H1 (cell line): Measurements from ENCODE around the gene HTRA1. TPM values are rescaled to one million over a fixed set of nuclear protein-coding genes. Genes with fewer than 3 reads are reported as not detected.

ENCODE experiments used
- CTCF ChIA-PET: fragments of 300-600 bp; sonication (Branson Sonifier 250); formaldehyde crosslinking; loops from one replicate; lab custom pipeline; 2021; ENCODE audit not compliant: partially characterized antibody; lab: Charles Lee
- POLR2A ChIA-PET: fragments of 300-600 bp; sonication (Branson Sonifier 250); formaldehyde crosslinking; loops from one replicate; lab custom pipeline; 2021; ENCODE audit warnings: inconsistent platforms; ENCODE audit not compliant: partially characterized antibody; lab: Charles Lee
- DNase-seq, 2 experiments: peaks; one replicate each; pipeline versions ENCODE4 v3.0.0 to v3.0.0-alpha.2; 2010 to 2022; ENCODE audit warnings: low spot score in 2 of 2, low read depth in 1 of 2, mixed read lengths in 1 of 2
- FAIRE-seq: peaks from 2 replicates; lab custom pipeline; 2011; peaks lifted over from hg19 to GRCh38; lab: Jason Lieb, UNC
- H2AFZ ChIP-seq: 2 replicates; pipeline ENCODE4 v1.8.1; 2012; ENCODE audit warnings: low read length, inconsistent platforms
- H2AK5ac ChIP-seq: 2 replicates; pipeline ENCODE4 v1.6.1; 2013; ENCODE audit warnings: low read depth, low read length
- H2BK120ac ChIP-seq: replicated peaks from 2 replicates; pipeline ENCODE3; 2013; ENCODE audit warnings: low read depth, low read length, inconsistent platforms
- H2BK12ac ChIP-seq: 2 replicates; pipeline ENCODE4 v1.6.1; 2013; ENCODE audit warnings: low read depth, low read length
- H2BK15ac ChIP-seq: 2 replicates; pipeline ENCODE4 v1.6.1; 2013; ENCODE audit warnings: low read length
- H2BK20ac ChIP-seq: 2 replicates; pipeline ENCODE4 v1.6.1; 2013; ENCODE audit warnings: low read length
- H2BK5ac ChIP-seq: 2 replicates; pipeline ENCODE4 v1.6.1; 2013; ENCODE audit warnings: low read depth, low read length
- H3K14ac ChIP-seq: 2 replicates; pipeline ENCODE4 v1.6.1; 2013; ENCODE audit warnings: inconsistent platforms; ENCODE audit not compliant: insufficient read length
- H3K18ac ChIP-seq: 2 replicates; pipeline ENCODE4 v1.6.1; 2013; ENCODE audit warnings: low read length; ENCODE audit errors: extremely low read depth
- H3K23ac ChIP-seq: 2 replicates; pipeline ENCODE4 v1.6.1; 2013; ENCODE audit warnings: inconsistent platforms; ENCODE audit not compliant: insufficient read length
- H3K23me2 ChIP-seq: 2 replicates; pipeline ENCODE4 v1.6.1; 2013; ENCODE audit warnings: low read depth, low read length
- H3K27ac ChIP-seq: 2 replicates; pipeline ENCODE4 v1.6.1; 2011; ENCODE audit warnings: low read depth, low read length, inconsistent platforms
- H3K27me3 ChIP-seq, 4 experiments: replicated peaks in 1 of 4; 1 replicate in 1 of 4; 2 replicates in 3 of 4; pipeline versions ENCODE4 v1.6.1 to v1.8.1; 2011 to 2013; ENCODE audit warnings: low read length in 3 of 4, mild to moderate bottlenecking in 3 of 4, inconsistent platforms in 2 of 4, mixed read lengths in 2 of 4, moderate library complexity in 1 of 4; ENCODE audit not compliant: control insufficient read depth in 3 of 4, insufficient read depth in 3 of 4; ENCODE audit errors: extremely low read depth in 1 of 4
- H3K36me3 ChIP-seq, 4 experiments: 2 replicates each; pipeline versions ENCODE4 v1.6.1 to v1.8.1; 2011 to 2013; ENCODE audit warnings: mild to moderate bottlenecking in 4 of 4, low read length in 3 of 4, moderate library complexity in 2 of 4, control low read depth in 1 of 4, inconsistent platforms in 1 of 4; ENCODE audit not compliant: insufficient read depth in 4 of 4, control insufficient read depth in 2 of 4
- H3K4ac ChIP-seq: replicated peaks from 2 replicates; pipeline ENCODE3; 2013; ENCODE audit warnings: low read length, low read depth, mixed read lengths, inconsistent platforms; ENCODE audit not compliant: insufficient read length
- H3K4me1 ChIP-seq, 4 experiments: replicated peaks in 1 of 4; 1 replicate in 1 of 4; 2 replicates in 3 of 4; pipeline versions ENCODE4 v1.6.1 to v1.8.1; 2011 to 2013; ENCODE audit warnings: low read length in 3 of 4, inconsistent platforms in 2 of 4, mixed read lengths in 1 of 4; ENCODE audit not compliant: insufficient read depth in 4 of 4, control insufficient read depth in 3 of 4
- H3K4me2 ChIP-seq, 2 experiments: 2 replicates each; pipeline versions ENCODE4 v1.6.1 to v1.8.1; 2011 to 2013; ENCODE audit warnings: low read depth in 2 of 2, low read length in 2 of 2, control low read depth in 1 of 2, inconsistent platforms in 1 of 2, mild to moderate bottlenecking in 1 of 2; ENCODE audit not compliant: insufficient read depth in 1 of 2
- H3K4me3 ChIP-seq, 4 experiments: fragments of 200-600, 300-600 bp in 1 of 4; sonication (generic), shearing (Covaris generic), sonication (Bioruptor Twin) in 1 of 4; 2 replicates each; pipeline versions ENCODE4 v1.5.1 to v1.8.1; 2011 to 2016; ENCODE audit warnings: low read length in 4 of 4, low read depth in 3 of 4, control low read depth in 2 of 4, inconsistent platforms in 2 of 4, mild to moderate bottlenecking in 2 of 4, mixed read lengths in 1 of 4, moderate library complexity in 1 of 4; ENCODE audit not compliant: insufficient read depth in 2 of 4; ENCODE audit errors: extremely low read depth in 1 of 4
- H3K56ac ChIP-seq: replicated peaks from 2 replicates; pipeline ENCODE3; 2013; ENCODE audit warnings: low read depth, mild to moderate bottlenecking, mixed read lengths, low read length, inconsistent platforms; ENCODE audit not compliant: insufficient read length
- H3K79me1 ChIP-seq: 2 replicates; pipeline ENCODE4 v1.6.1; 2013; ENCODE audit warnings: low read depth, low read length, control low read depth
- H3K79me2 ChIP-seq, 2 experiments: 2 replicates each; pipeline versions ENCODE4 v1.6.1 to v1.8.1; 2012 to 2013; ENCODE audit warnings: low read length in 2 of 2, mild to moderate bottlenecking in 2 of 2, inconsistent platforms in 1 of 2; ENCODE audit not compliant: insufficient read depth in 2 of 2, control insufficient read depth in 1 of 2
- H3K9ac ChIP-seq, 4 experiments: replicated peaks in 1 of 4; 1 replicate in 1 of 4; 2 replicates in 3 of 4; pipeline versions ENCODE4 v1.6.1 to v1.8.1; 2011 to 2013; ENCODE audit warnings: low read depth in 3 of 4, low read length in 3 of 4, control low read depth in 2 of 4, mild to moderate bottlenecking in 2 of 4, moderate library complexity in 2 of 4, inconsistent platforms in 1 of 4; ENCODE audit errors: extremely low read depth in 1 of 4
- H3K9me3 ChIP-seq, 2 experiments: 2 replicates each; pipeline versions ENCODE4 v1.6.1 to v1.8.1; 2012 to 2013; ENCODE audit warnings: mild to moderate bottlenecking in 2 of 2, moderate library complexity in 2 of 2, control low read depth in 1 of 2, inconsistent platforms in 1 of 2, low read depth in 1 of 2, low read length in 1 of 2, mixed read lengths in 1 of 2; ENCODE audit not compliant: insufficient read depth in 2 of 2
- H4K20me1 ChIP-seq, 2 experiments: replicated peaks in 1 of 2; 2 replicates each; pipeline versions ENCODE3 to v1.8.1; 2011 to 2013; ENCODE audit warnings: inconsistent platforms in 2 of 2, low read length in 2 of 2, mild to moderate bottlenecking in 1 of 2; ENCODE audit not compliant: insufficient read depth in 2 of 2, control insufficient read depth in 1 of 2
- H4K5ac ChIP-seq: 2 replicates; pipeline ENCODE4 v1.6.1; 2013; ENCODE audit warnings: low read length, low read depth, mixed read lengths, inconsistent platforms; ENCODE audit not compliant: insufficient read length
- H4K8ac ChIP-seq: 2 replicates; pipeline ENCODE4 v1.8.0; 2013; ENCODE audit warnings: mild to moderate bottlenecking, moderate library complexity, low read length, inconsistent platforms; ENCODE audit not compliant: insufficient read depth; ENCODE audit errors: extremely low read depth
- H4K91ac ChIP-seq: replicated peaks from 2 replicates; pipeline ENCODE3; 2013; ENCODE audit warnings: low read length, mixed read lengths, inconsistent platforms; ENCODE audit not compliant: insufficient read length
- CEBPB ChIP-seq: IDR thresholded peaks from 2 replicates; pipeline ENCODE4 v1.6.1; 2012; ENCODE audit warnings: low read depth, low read length
- EP300 ChIP-seq, 2 experiments: IDR thresholded peaks; 1 replicate in 1 of 2; 2 replicates in 1 of 2; pipeline ENCODE4 v1.6.1; 2011 to 2012; ENCODE audit warnings: low read depth in 2 of 2, low read length in 2 of 2, mild to moderate bottlenecking in 2 of 2, borderline replicate concordance in 1 of 2, inconsistent platforms in 1 of 2, moderate library complexity in 1 of 2
- TAF7 ChIP-seq: optimal IDR thresholded peaks from 2 replicates; pipeline ENCODE3; 2011; ENCODE audit warnings: low read depth, mild to moderate bottlenecking, inconsistent platforms, low read length, moderate library complexity, borderline replicate concordance
- WGBS, 2 experiments: shearing (Covaris generic) in 1 of 2; methylation state at CpG; one replicate each; pipeline versions ENCODE4 v1.1.6 to v1.1.7; 2013 to 2015; ENCODE audit warnings: low lambda C conversion rate in 2 of 2, mixed read lengths in 2 of 2, inconsistent platforms in 1 of 2, low coverage in 1 of 2, missing lambda C conversion rate in 1 of 2; ENCODE audit not compliant: insufficient replicate concordance in 2 of 2, insufficient coverage in 1 of 2, insufficient read length in 1 of 2; ENCODE audit errors: extremely low coverage in 1 of 2, missing lambda C conversion rate in 1 of 2; 5-methylcytosine and 5-hydroxymethylcytosine counted together
- polyA plus RNA-seq, 7 experiments: library from polyadenylated mRNA; depleted of rRNA in 3 of 7; stranded (reverse) in 5 of 7; unstranded in 2 of 7; fragments of >200 nt in 5 of 7; fragments of 200-250 nt in 2 of 7; gene quantifications; 1 replicate in 5 of 7; 2 replicates in 1 of 7; 4 replicates in 1 of 7; pipeline versions ENCODE4 v1.2.1 to v1.2.3, GENCODE V29; 2011 to 2013; ENCODE audit warnings: missing spikeins in 2 of 7, mixed read lengths in 2 of 7
- total RNA-seq: library from RNA; stranded (reverse); fragmentation: NEBNext Ultra II Directional; extraction: Animal tissue kit (Norgen Biotek cat#: 25700); gene quantifications from 2 replicates; pipeline ENCODE4 v1.2.1, GENCODE V29; 2021

HTRA1 gene
- total and polyA plus RNA-seq, 2 of the 8 experiments (the other 6 are each of a cell fraction or from before 2014, with no cell fraction given), result 15.8 to 20.1 TPM

GRCh38 chr10:122499012-122499411, 37.7 kb downstream of the HTRA1 start:
- Histone ChIP-seq H3K14ac (no peak overlapping the region), H3K27ac (no peak overlapping the region), H3K4ac (no peak overlapping the region), H4K91ac (no peak overlapping the region), H3K18ac (no peak overlapping the region), H4K8ac (no peak overlapping the region), H2BK5ac (no peak overlapping the region), H2AFZ (no peak overlapping the region), H4K5ac (no peak overlapping the region), H2BK20ac (no peak overlapping the region), H3K9me3 (no peaks in the 10 kb centered on the region), H3K23me2 (no peaks in the 10 kb centered on the region), H3K36me3 (no peaks in the 10 kb centered on the region), H3K79me2 (no peaks in the 10 kb centered on the region), H3K4me3 (no peak overlapping the region), H3K9ac (no peak overlapping the region), H4K20me1 (no peaks in the 10 kb centered on the region), H2BK12ac (no peak overlapping the region), H2BK15ac (no peak overlapping the region), H3K56ac (no peak overlapping the region), H3K79me1 (no peaks in the 10 kb centered on the region), H3K23ac (no peak overlapping the region), H3K4me2 (no peak overlapping the region), H3K4me1 (no peaks in the 10 kb centered on the region; a peak in 1 of 7 replicates), H2AK5ac (no peak overlapping the region), H3K27me3 (no peaks in the 10 kb centered on the region; a peak in 1 of 7 replicates), H2BK120ac (no peak overlapping the region)
- WGBS, 2 experiments, result 88% methylated on average over 8 of the region's 8 CpGs; no CpG with 5 or more reads in 1 of the 2 experiments
- DNase-seq (no peak), FAIRE-seq (no peak)
- POLR2A ChIA-PET, result no interaction called here
- CTCF ChIA-PET, result interaction anchor here (0.8 to 1.3 kb wide), 3 partner anchors 9 to 22 kb away, joined by 3 to 5 read pairs (median 4); no protein-coding TSS in a partner anchor
- TF ChIP-seq CEBPB (no peak), EP300 (IDR thresholded peaks at IDR 0.05; ENCODE audit: borderline replicate concordance in 1 of 2, low read depth in 2 of 2, low read length in 2 of 2) (no peak), TAF7 (no peak)
